ENCODE data around the gene SLC24A4. TPM values are rescaled to one million over a fixed set of nuclear protein-coding genes. Genes with fewer than 3 reads are reported as not detected.

SLC24A4 gene
- total RNA-seq, 1 donor: not detected

- no peak overlapping the region for H3K4me3 ChIP-seq (ENCODE audit: low read depth, low read length)
- no peak for DNase-seq (ENCODE audit: low read depth)
- TF ChIP-seq CTCF (IDR thresholded peaks at IDR 0.05; ENCODE audit: insufficient read depth, low read length): no peak
Observed at GRCh38 chr14:92523752-92524151, 200.8 kb downstream of the SLC24A4 start.

- TF ChIP-seq CTCF (IDR thresholded peaks at IDR 0.05; ENCODE audit: insufficient read depth, low read length): no peak
- no peak overlapping the region for H3K4me3 ChIP-seq (ENCODE audit: low read depth, low read length)
- DNase-seq (ENCODE audit: low read depth): no peak
Observed at GRCh38 chr14:92524602-92525185, 201.7 kb downstream of the SLC24A4 start.

GRCh38 chr14:92525322-92526095, 202.5 kb downstream of the SLC24A4 start:
- no peak overlapping the region for H3K4me3 ChIP-seq (ENCODE audit: low read depth, low read length)
- no peak for DNase-seq (ENCODE audit: low read depth)
- TF ChIP-seq CTCF (IDR thresholded peaks at IDR 0.05; ENCODE audit: insufficient read depth, low read length): no peak

- no peak overlapping the region for H3K4me3 ChIP-seq (ENCODE audit: low read depth, low read length)
- DNase-seq (ENCODE audit: low read depth): no peak
- TF ChIP-seq CTCF (IDR thresholded peaks at IDR 0.05; ENCODE audit: insufficient read depth, low read length): no peak
Observed at GRCh38 chr14:92527721-92528120, 204.8 kb downstream of the SLC24A4 start.

GRCh38 chr14:92528486-92529100, 205.6 kb downstream of the SLC24A4 start:
- no peak for DNase-seq (ENCODE audit: low read depth)
- no peak overlapping the region for H3K4me3 ChIP-seq (ENCODE audit: low read depth, low read length)
- no peak for TF ChIP-seq CTCF (IDR thresholded peaks at IDR 0.05; ENCODE audit: insufficient read depth, low read length)

GRCh38 chr14:92529903-92530302, 206.9 kb downstream of the SLC24A4 start:
- H3K4me3 ChIP-seq (ENCODE audit: low read depth, low read length): no peak overlapping the region
- no peak for TF ChIP-seq CTCF (IDR thresholded peaks at IDR 0.05; ENCODE audit: insufficient read depth, low read length)
- DNase-seq (ENCODE audit: low read depth): no peak

All from fibroblast of the aortic adventitia (primary cell).